OCI-LY3 (cell line): ENCODE results near the gene REXO2.

Source experiments
- H2AFZ ChIP-seq: fragments of 200-600, 300-600 bp; shearing (Covaris generic); 2 replicates; pipeline ENCODE4 v1.6.0; 2014; ENCODE audit warnings: antibody characterized with exemption, low read depth, low read length
- H3K27ac ChIP-seq: fragments of 200-600, 300-600 bp; sonication (generic); 2 replicates; pipeline ENCODE4 v1.5.1; 2014; ENCODE audit warnings: mild to moderate bottlenecking, low read length, moderate library complexity, mixed read lengths
- H3K27me3 ChIP-seq: fragments of 200-600, 300-600 bp; sonication (generic); 2 replicates; pipeline ENCODE4 v1.6.1; 2014; ENCODE audit warnings: low read depth, low read length, mixed read lengths
- H3K36me3 ChIP-seq: fragments of 200-600, 300-600 bp; sonication (generic); replicated peaks from 2 replicates; pipeline ENCODE3; 2014; ENCODE audit warnings: low read depth, low read length, mixed read lengths
- H3K4me1 ChIP-seq: fragments of 300-600, 200-600 bp; sonication (generic); 2 replicates; pipeline ENCODE4 v1.6.1; 2014; ENCODE audit warnings: low read length, mixed read lengths
- H3K4me2 ChIP-seq: fragments of 200-600, 300-600 bp; sonication (generic); 2 replicates; pipeline ENCODE4 v1.6.1; 2014; ENCODE audit warnings: low read length, mixed read lengths
- H3K4me3 ChIP-seq: fragments of 300-600, 200-600 bp; sonication (generic); 2 replicates; pipeline ENCODE4 v1.5.1; 2014; ENCODE audit warnings: antibody characterized with exemption, mild to moderate bottlenecking, low read length, moderate library complexity
- H3K79me2 ChIP-seq: fragments of 300-600, 200-600 bp; shearing (Covaris generic); 2 replicates; pipeline ENCODE4 v1.6.1; 2014; ENCODE audit warnings: mild to moderate bottlenecking, low read length, mixed read lengths
- H3K9ac ChIP-seq: fragments of 300-600, 200-600 bp; shearing (Covaris generic); 2 replicates; pipeline ENCODE4 v1.6.0; 2014; ENCODE audit warnings: mild to moderate bottlenecking, low read length, moderate library complexity
- H3K9me3 ChIP-seq: fragments of 200-600, 300-600 bp; shearing (Covaris generic); 2 replicates; pipeline ENCODE4 v1.6.1; 2014; ENCODE audit warnings: low read length, mixed read lengths; ENCODE audit not compliant: insufficient read depth
- H4K20me1 ChIP-seq: fragments of 200-600, 300-600 bp; sonication (generic); 2 replicates; pipeline ENCODE4 v1.6.1; 2016; ENCODE audit warnings: low read length, mixed read lengths; ENCODE audit not compliant: insufficient read depth
- EZH2phosphoT487 ChIP-seq: fragments of 200-600 bp; shearing (Covaris generic); IDR thresholded peaks from 2 replicates; pipeline ENCODE4 v1.6.1; 2018; ENCODE audit warnings: antibody characterized with exemption, mixed run types, low read depth
- TF ChIP-seq, protein P1 (sequence below): fragments of 200-600, 300-600 bp; sonication (generic); IDR thresholded peaks from 2 replicates; pipeline ENCODE4 v1.5.1; 2014; ENCODE audit warnings: antibody characterized with exemption, low read length, low read depth

Gene REXO2

GRCh38 chr11:114479331-114479730, 40.1 kb downstream of the REXO2 start:
- no peak overlapping the region for H3K27ac ChIP-seq
- H3K9ac ChIP-seq: no peak overlapping the region

DNA sequence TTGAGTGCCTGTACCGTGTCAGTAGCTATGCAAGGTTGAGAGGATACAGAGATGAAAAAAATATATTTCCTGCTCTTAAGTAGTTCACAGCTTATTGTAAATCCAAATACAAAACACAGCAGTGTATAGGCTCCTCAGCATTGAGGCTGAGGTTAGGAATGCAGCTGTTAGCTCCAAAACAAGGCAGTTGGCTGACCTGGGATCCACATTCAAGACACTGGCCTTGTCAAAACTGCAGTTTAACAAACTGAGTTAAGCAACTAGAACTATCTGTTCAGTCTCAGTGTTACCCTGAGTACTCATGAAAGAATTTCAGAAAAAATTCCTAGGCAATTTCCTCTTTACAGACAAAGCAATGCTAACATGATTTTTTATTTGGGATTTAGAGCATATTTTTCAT, 42.8 kb downstream of the REXO2 start:
- Histone ChIP-seq H3K4me1 (no peaks in the 10 kb centered on the region), H3K27ac (no peak overlapping the region), H3K79me2 (no peaks in the 10 kb centered on the region), H4K20me1 (no peaks in the 10 kb centered on the region), H3K4me2 (no peak overlapping the region), H3K4me3 (no peak overlapping the region), H3K9me3 (no peaks in the 10 kb centered on the region), H3K27me3 (no peaks in the 10 kb centered on the region), H2AFZ (no peak overlapping the region), H3K9ac (no peak overlapping the region), H3K36me3 (no peaks in the 10 kb centered on the region)
- TF ChIP-seq, protein P1, sequence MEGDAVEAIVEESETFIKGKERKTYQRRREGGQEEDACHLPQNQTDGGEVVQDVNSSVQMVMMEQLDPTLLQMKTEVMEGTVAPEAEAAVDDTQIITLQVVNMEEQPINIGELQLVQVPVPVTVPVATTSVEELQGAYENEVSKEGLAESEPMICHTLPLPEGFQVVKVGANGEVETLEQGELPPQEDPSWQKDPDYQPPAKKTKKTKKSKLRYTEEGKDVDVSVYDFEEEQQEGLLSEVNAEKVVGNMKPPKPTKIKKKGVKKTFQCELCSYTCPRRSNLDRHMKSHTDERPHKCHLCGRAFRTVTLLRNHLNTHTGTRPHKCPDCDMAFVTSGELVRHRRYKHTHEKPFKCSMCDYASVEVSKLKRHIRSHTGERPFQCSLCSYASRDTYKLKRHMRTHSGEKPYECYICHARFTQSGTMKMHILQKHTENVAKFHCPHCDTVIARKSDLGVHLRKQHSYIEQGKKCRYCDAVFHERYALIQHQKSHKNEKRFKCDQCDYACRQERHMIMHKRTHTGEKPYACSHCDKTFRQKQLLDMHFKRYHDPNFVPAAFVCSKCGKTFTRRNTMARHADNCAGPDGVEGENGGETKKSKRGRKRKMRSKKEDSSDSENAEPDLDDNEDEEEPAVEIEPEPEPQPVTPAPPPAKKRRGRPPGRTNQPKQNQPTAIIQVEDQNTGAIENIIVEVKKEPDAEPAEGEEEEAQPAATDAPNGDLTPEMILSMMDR: no peak
- no peak for TF ChIP-seq EZH2phosphoT487

More at GRCh38 chr11:114479331-114479730, 40.1 kb downstream of the REXO2 start:
- no peaks in the 10 kb centered on the region for H3K4me1 ChIP-seq
- no peaks in the 10 kb centered on the region for H4K20me1 ChIP-seq
- no peaks in the 10 kb centered on the region for H3K36me3 ChIP-seq
- H3K27me3 ChIP-seq: no peaks in the 10 kb centered on the region
- no peak overlapping the region for H3K4me3 ChIP-seq
- H3K9me3 ChIP-seq: no peaks in the 10 kb centered on the region
- H2AFZ ChIP-seq: no peak overlapping the region
- H3K4me2 ChIP-seq: no peak overlapping the region
- no peak for TF ChIP-seq EZH2phosphoT487
- TF ChIP-seq, protein P1: no peak
- no peaks in the 10 kb centered on the region for H3K79me2 ChIP-seq

DNA sequence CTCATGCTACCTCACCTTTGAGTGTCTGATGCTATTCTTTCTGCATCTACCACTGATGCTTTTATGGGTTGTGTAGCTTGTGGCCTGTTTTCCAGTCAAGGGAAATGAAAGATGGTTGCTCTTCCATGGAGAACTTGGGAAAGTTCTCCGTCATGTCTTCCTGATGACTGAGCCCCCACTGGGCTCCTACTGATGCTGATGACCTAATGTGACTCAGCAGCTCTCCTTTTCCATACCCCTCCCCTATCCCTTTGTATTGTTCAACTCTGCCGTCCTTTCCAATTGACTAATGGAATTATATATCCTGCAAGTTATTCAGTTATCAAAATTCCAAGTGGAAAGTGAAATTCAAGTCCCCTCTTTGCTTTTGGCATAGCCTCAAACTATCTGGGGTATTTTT, 44.7 kb downstream of the REXO2 start:
- no peaks in the 10 kb centered on the region for H3K79me2 ChIP-seq
- H3K9me3 ChIP-seq: no peaks in the 10 kb centered on the region
- H4K20me1 ChIP-seq: no peaks in the 10 kb centered on the region
- H3K4me3 ChIP-seq: no peak overlapping the region
- no peak overlapping the region for H3K4me2 ChIP-seq
- H3K9ac ChIP-seq: no peak overlapping the region
- no peak overlapping the region for H2AFZ ChIP-seq
- H3K36me3 ChIP-seq: no peaks in the 10 kb centered on the region
- no peak for TF ChIP-seq EZH2phosphoT487
- TF ChIP-seq, protein P1: no peak
- no peak overlapping the region for H3K27ac ChIP-seq
- no peaks in the 10 kb centered on the region for H3K27me3 ChIP-seq
- no peaks in the 10 kb centered on the region for H3K4me1 ChIP-seq

DNA sequence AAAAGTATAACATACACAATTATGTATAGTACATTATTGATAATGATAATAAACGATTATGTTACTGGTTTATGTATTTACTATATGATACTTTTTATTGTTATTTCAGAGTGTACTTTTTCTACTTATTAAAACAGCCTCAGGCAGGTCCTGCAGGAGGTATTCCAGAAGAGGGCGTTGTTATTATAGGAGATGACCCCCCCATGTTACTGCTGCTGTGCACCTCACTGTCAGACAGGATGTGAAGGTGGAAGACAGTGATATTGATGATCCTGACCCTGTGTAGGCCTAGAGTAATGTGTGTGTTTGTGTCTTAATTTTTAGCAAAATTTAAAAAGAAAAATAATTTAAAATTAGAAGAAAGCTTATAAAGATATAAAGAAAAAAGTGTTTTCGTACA, 57.6 kb downstream of the REXO2 start:
- Histone ChIP-seq H3K4me3 (no peak overlapping the region), H3K36me3 (no peaks in the 10 kb centered on the region), H3K27ac (no peak overlapping the region), H4K20me1 (no peaks in the 10 kb centered on the region), H2AFZ (no peak overlapping the region), H3K27me3 (no peaks in the 10 kb centered on the region), H3K4me1 (no peaks in the 10 kb centered on the region), H3K4me2 (no peak overlapping the region), H3K79me2 (no peaks in the 10 kb centered on the region), H3K9me3 (no peaks in the 10 kb centered on the region), H3K9ac (no peak overlapping the region)
- TF ChIP-seq, protein P1: no peak
- TF ChIP-seq EZH2phosphoT487: no peak
